ENCODE measurements around the gene EIF5. TPM values are rescaled to one million over a fixed set of nuclear protein-coding genes. Genes with fewer than 3 reads are reported as not detected.

Gene EIF5
- total RNA-seq, 1 donor from 2014 or later = 330 TPM

DNA sequence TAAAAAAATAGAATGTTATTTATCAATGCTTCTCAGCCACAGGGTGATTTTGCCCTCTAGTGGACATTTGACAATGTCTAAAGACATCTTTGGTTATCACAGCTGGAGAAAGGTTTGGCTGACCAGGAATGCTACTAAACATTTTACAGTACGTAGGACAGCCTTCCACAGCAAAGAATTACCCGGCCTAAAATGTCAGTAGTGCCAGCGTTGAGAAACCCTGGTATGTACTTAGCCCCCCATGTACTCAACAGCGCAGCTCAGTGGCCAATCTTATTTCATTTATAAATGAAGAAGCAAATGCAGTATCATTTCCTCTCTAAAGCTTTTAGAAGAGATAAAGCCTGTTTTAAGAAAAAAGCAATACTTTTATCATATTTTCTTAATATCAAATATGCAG is 57.0 kb downstream of the EIF5 start:
- peaks cover 97% of the 10 kb centered on the region for H3K79me2 ChIP-seq (ENCODE audit: insufficient read depth, low read length)
- FAIRE-seq (no peak), DNase-seq (ENCODE audit: low read depth) (peak; percentile 62)
- H3K4me1 ChIP-seq (ENCODE audit: insufficient read depth, low read length) = peaks cover 20% of the 10 kb centered on the region
- peaks cover 46% of the 10 kb centered on the region for H3K4me1 Mint-ChIP-seq (ENCODE audit: low read depth, unreplicated experiment)
- H3K4me3 Mint-ChIP-seq (ENCODE audit: unreplicated experiment) = peak overlapping the region; percentile 50
- H3K9me3 ChIP-seq (ENCODE audit: insufficient read depth, low read depth, low read length) = no peaks in the 10 kb centered on the region
- no peak overlapping the region for H2AFZ ChIP-seq (ENCODE audit: low read depth, low read length)
- no peaks in the 10 kb centered on the region for H3K36me3 ChIP-seq (ENCODE audit: insufficient read depth, low read length)
- no peaks in the 10 kb centered on the region for H3K27me3 ChIP-seq (ENCODE audit: insufficient read depth, low read length)
- TF ChIP-seq, protein P1, sequence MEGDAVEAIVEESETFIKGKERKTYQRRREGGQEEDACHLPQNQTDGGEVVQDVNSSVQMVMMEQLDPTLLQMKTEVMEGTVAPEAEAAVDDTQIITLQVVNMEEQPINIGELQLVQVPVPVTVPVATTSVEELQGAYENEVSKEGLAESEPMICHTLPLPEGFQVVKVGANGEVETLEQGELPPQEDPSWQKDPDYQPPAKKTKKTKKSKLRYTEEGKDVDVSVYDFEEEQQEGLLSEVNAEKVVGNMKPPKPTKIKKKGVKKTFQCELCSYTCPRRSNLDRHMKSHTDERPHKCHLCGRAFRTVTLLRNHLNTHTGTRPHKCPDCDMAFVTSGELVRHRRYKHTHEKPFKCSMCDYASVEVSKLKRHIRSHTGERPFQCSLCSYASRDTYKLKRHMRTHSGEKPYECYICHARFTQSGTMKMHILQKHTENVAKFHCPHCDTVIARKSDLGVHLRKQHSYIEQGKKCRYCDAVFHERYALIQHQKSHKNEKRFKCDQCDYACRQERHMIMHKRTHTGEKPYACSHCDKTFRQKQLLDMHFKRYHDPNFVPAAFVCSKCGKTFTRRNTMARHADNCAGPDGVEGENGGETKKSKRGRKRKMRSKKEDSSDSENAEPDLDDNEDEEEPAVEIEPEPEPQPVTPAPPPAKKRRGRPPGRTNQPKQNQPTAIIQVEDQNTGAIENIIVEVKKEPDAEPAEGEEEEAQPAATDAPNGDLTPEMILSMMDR (IDR thresholded peaks at IDR 0.05; ENCODE audit: insufficient read depth, low read depth, low read length) = peak; percentile 86
- no peak for TF ChIP-seq EZH2 (IDR thresholded peaks at IDR 0.05; ENCODE audit: insufficient read depth, low read length)
- no peaks in the 10 kb centered on the region for H3K27me3 Mint-ChIP-seq (ENCODE audit: low read depth, unreplicated experiment)
- H3K9ac ChIP-seq (ENCODE audit: low read length) = no peak overlapping the region
- peaks cover 11% of the 10 kb centered on the region for H3K36me3 Mint-ChIP-seq (ENCODE audit: low read depth, unreplicated experiment)
- peak overlapping the region; percentile 87 for H3K27ac Mint-ChIP-seq (ENCODE audit: unreplicated experiment)
- H3K4me2 ChIP-seq (ENCODE audit: low read length) = no peak overlapping the region
- H4K20me1 ChIP-seq (ENCODE audit: insufficient read depth, low read length) = peaks cover 94% of the 10 kb centered on the region
- no peaks in the 10 kb centered on the region for H3K9me3 Mint-ChIP-seq (ENCODE audit: unreplicated experiment)
- no peak overlapping the region for H3K27ac ChIP-seq (ENCODE audit: low read depth, low read length)
- H3K4me3 ChIP-seq (ENCODE audit: insufficient read depth, low read depth, low read length) = no peak overlapping the region

- no peak overlapping the region for H3K27ac ChIP-seq (ENCODE audit: low read depth, low read length)
- no peaks in the 10 kb centered on the region for H3K27me3 ChIP-seq (ENCODE audit: insufficient read depth, low read length)
- Mint-ChIP-seq H3K4me1 (ENCODE audit: low read depth, unreplicated experiment) (peaks cover 51% of the 10 kb centered on the region), H3K27me3 (ENCODE audit: low read depth, unreplicated experiment) (no peaks in the 10 kb centered on the region), H3K27ac (ENCODE audit: unreplicated experiment) (no peak overlapping the region), H3K4me3 (ENCODE audit: unreplicated experiment) (no peak overlapping the region), H3K9me3 (ENCODE audit: unreplicated experiment) (no peaks in the 10 kb centered on the region), H3K36me3 (ENCODE audit: low read depth, unreplicated experiment) (peaks cover 10% of the 10 kb centered on the region)
- DNase-seq (ENCODE audit: low read depth) (no peak), FAIRE-seq (no peak)
- H3K9ac ChIP-seq (ENCODE audit: low read length) = no peak overlapping the region
- no peak overlapping the region for H3K4me2 ChIP-seq (ENCODE audit: low read length)
- no peak overlapping the region for H3K4me3 ChIP-seq (ENCODE audit: insufficient read depth, low read depth, low read length)
- no peaks in the 10 kb centered on the region for H3K9me3 ChIP-seq (ENCODE audit: insufficient read depth, low read depth, low read length)
- TF ChIP-seq, protein P1 (IDR thresholded peaks at IDR 0.05; ENCODE audit: insufficient read depth, low read depth, low read length) = no peak
- TF ChIP-seq EZH2 (IDR thresholded peaks at IDR 0.05; ENCODE audit: insufficient read depth, low read length) = no peak
- H3K79me2 ChIP-seq (ENCODE audit: insufficient read depth, low read length) = peaks cover 97% of the 10 kb centered on the region
- no peaks in the 10 kb centered on the region for H3K36me3 ChIP-seq (ENCODE audit: insufficient read depth, low read length)
- H3K4me1 ChIP-seq (ENCODE audit: insufficient read depth, low read length) = peaks cover 18% of the 10 kb centered on the region
- H4K20me1 ChIP-seq (ENCODE audit: insufficient read depth, low read length) = peaks cover 94% of the 10 kb centered on the region
- H2AFZ ChIP-seq (ENCODE audit: low read depth, low read length) = no peak overlapping the region
These were observed 58.1 kb downstream of the EIF5 start for GRCh38 chr14:103392106-103392505.

- Histone ChIP-seq H3K4me3 (ENCODE audit: insufficient read depth, low read depth, low read length) (no peak overlapping the region), H3K4me2 (ENCODE audit: low read length) (no peak overlapping the region), H3K27ac (ENCODE audit: low read depth, low read length) (no peak overlapping the region), H3K9ac (ENCODE audit: low read length) (no peak overlapping the region), H2AFZ (ENCODE audit: low read depth, low read length) (no peak overlapping the region), H3K4me1 (ENCODE audit: insufficient read depth, low read length) (peaks cover 16% of the 10 kb centered on the region), H3K79me2 (ENCODE audit: insufficient read depth, low read length) (peaks cover 96% of the 10 kb centered on the region), H3K27me3 (ENCODE audit: insufficient read depth, low read length) (no peaks in the 10 kb centered on the region), H3K9me3 (ENCODE audit: insufficient read depth, low read depth, low read length) (no peaks in the 10 kb centered on the region), H4K20me1 (ENCODE audit: insufficient read depth, low read length) (peaks cover 94% of the 10 kb centered on the region), H3K36me3 (ENCODE audit: insufficient read depth, low read length) (no peaks in the 10 kb centered on the region)
- Mint-ChIP-seq H3K4me1 (ENCODE audit: low read depth, unreplicated experiment) (peaks cover 50% of the 10 kb centered on the region), H3K9me3 (ENCODE audit: unreplicated experiment) (no peaks in the 10 kb centered on the region), H3K4me3 (ENCODE audit: unreplicated experiment) (no peak overlapping the region), H3K27ac (ENCODE audit: unreplicated experiment) (no peak overlapping the region), H3K27me3 (ENCODE audit: low read depth, unreplicated experiment) (no peaks in the 10 kb centered on the region), H3K36me3 (ENCODE audit: low read depth, unreplicated experiment) (peaks cover 9% of the 10 kb centered on the region)
- DNase-seq (ENCODE audit: low read depth) (no peak), FAIRE-seq (no peak)
- TF ChIP-seq, protein P1 (IDR thresholded peaks at IDR 0.05; ENCODE audit: insufficient read depth, low read depth, low read length) = no peak
- no peak for TF ChIP-seq EZH2 (IDR thresholded peaks at IDR 0.05; ENCODE audit: insufficient read depth, low read length)
These were observed 58.5 kb downstream of the EIF5 start for GRCh38 chr14:103392572-103392971.

All from astrocyte (in vitro differentiated cells and primary cell).